A673 (cell line): ENCODE results near the gene AMBN. TPM values are rescaled to one million over a fixed set of nuclear protein-coding genes. Genes with fewer than 3 reads are reported as not detected.

Experiments
- BruUV-seq: library from RNA; stranded (reverse); fragments of 400-500 nt; replicated peaks from 2 replicates; lab custom pipeline; 2021; lab: Mats Ljungman, UMichigan
- CTCF ChIA-PET: fragments of 300-600 bp; sonication (Branson Sonifier 250); formaldehyde crosslinking; loops from one replicate; lab custom pipeline; 2022; ENCODE audit warnings: antibody characterized with exemption; lab: Charles Lee
- POLR2A ChIA-PET: fragments of 300-600 bp; sonication (Branson Sonifier 250); formaldehyde crosslinking; loops from one replicate; lab custom pipeline; 2022; ENCODE audit warnings: antibody characterized with exemption; ENCODE audit not compliant: low non-redundant PET; lab: Charles Lee
- DNase-seq: peaks from one replicate; pipeline ENCODE4 v3.0.0-alpha.2; 2015; ENCODE audit warnings: low spot score
- H3K27ac ChIP-seq: fragments of 200-600 bp; sonication (generic); 2 replicates; pipeline ENCODE4 v1.5.1; 2016; ENCODE audit warnings: mixed run types, low read depth, mild to moderate bottlenecking, mixed read lengths, antibody characterized with exemption, low read length; ENCODE audit not compliant: poor library complexity, severe bottlenecking
- H3K27me3 ChIP-seq: fragments of 200-600 bp; sonication (generic); replicated peaks from 2 replicates; pipeline ENCODE4 v1.6.1; 2017; ENCODE audit warnings: mixed run types, low read depth, mild to moderate bottlenecking, mixed read lengths, antibody characterized with exemption, low read length; ENCODE audit not compliant: insufficient read depth, poor library complexity
- H3K36me3 ChIP-seq: fragments of 200-600 bp; sonication (generic); 2 replicates; pipeline ENCODE4 v1.6.1; 2016; ENCODE audit warnings: mixed run types, mild to moderate bottlenecking, mixed read lengths, antibody characterized with exemption, low read length; ENCODE audit not compliant: insufficient read depth, poor library complexity, severe bottlenecking
- H3K4me1 ChIP-seq: fragments of 200-600 bp; sonication (generic); 2 replicates; pipeline ENCODE4 v1.6.1; 2017; ENCODE audit warnings: mixed run types, mild to moderate bottlenecking, mixed read lengths, antibody characterized with exemption, low read length; ENCODE audit not compliant: insufficient read depth, poor library complexity, severe bottlenecking
- H3K4me3 ChIP-seq: fragments of 200-600 bp; sonication (generic); 2 replicates; pipeline ENCODE4 v1.5.1; 2016; ENCODE audit warnings: low read depth, mixed run types, mild to moderate bottlenecking, mixed read lengths, low read length; ENCODE audit not compliant: poor library complexity, severe bottlenecking
- H3K9me3 ChIP-seq: fragments of 200-600 bp; sonication (generic); 2 replicates; pipeline ENCODE4 v1.6.1; 2016; ENCODE audit warnings: mixed run types, low read depth, mild to moderate bottlenecking, mixed read lengths, antibody characterized with exemption, low read length; ENCODE audit not compliant: poor library complexity, severe bottlenecking
- CTCF ChIP-seq: fragments of 300-800, 200-600 bp; sonication (generic); conservative IDR thresholded peaks from 2 replicates; pipeline ENCODE4 v1.5.1; 2017; ENCODE audit warnings: low read depth, mild to moderate bottlenecking, antibody characterized with exemption, low read length, moderate library complexity, mixed read lengths
- EZH2 ChIP-seq: fragments of 200-600 bp; sonication (generic); IDR thresholded peaks from 2 replicates; pipeline ENCODE4 v1.6.1; 2017; ENCODE audit warnings: borderline replicate concordance, low read depth, mild to moderate bottlenecking, mixed read lengths, antibody characterized with exemption, low read length; ENCODE audit not compliant: poor library complexity, severe bottlenecking
- intact Hi-C: fragments of 100-400 bp; cut with micrococcal nuclease; formaldehyde crosslinking; loops from one replicate; pipeline ENCODE4 v1.10.0; 2022; ENCODE audit not compliant: unreplicated experiment
- total RNA-seq: library from RNA; stranded (reverse); gene quantifications from 2 replicates; pipeline ENCODE4 v1.2.3, GENCODE V29; 2021

AMBN gene
- total RNA-seq, 1 experiment from 2014 or later: 2.1 TPM

DNA sequence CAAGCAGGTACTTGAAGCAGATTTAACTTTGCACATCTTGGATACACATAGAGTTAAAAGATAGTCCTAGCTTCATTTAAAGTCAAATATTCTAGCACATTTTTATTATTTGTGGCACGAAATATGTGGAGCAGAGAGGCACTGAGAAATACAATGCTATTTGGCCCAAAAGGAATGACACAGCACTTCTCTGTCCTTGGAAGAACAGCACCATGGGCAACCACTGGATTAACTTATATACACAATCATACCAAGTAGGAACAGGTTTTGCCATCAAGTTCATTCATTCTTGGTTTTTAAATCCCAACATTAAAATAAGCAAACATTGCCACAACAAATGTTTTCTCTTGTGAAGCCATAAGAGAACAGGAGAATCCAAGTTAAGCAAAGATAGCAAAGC, 35.6 kb downstream of the AMBN start:
- CTCF ChIA-PET: no interaction called here
- intact Hi-C loops: no loop called here

GRCh38 chr4:70628444-70628843, 36.4 kb downstream of the AMBN start, which contains the start of gene ENAM:
Gene ENAM, plus strand, starts transcription at chr4:70628744. Its CDS starts 757 bp downstream, at chr4:70629501.
- no peak for DNase-seq
- Histone ChIP-seq H3K4me3 (no peak within 1 kb of the TSS), H3K36me3 (no peaks in the 10 kb centered on the region), H3K4me1 (no peaks in the 10 kb centered on the region), H3K27ac (no peak within 1 kb of the TSS), H3K27me3 (no peaks in the 10 kb centered on the region), H3K9me3 (no peaks in the 10 kb centered on the region)
- intact Hi-C loops: no loop called here
- CTCF ChIA-PET: no interaction called here
- POLR2A ChIA-PET: no interaction called here
- BruUV-seq: no TSS peak
- no peak for TF ChIP-seq EZH2
- TF ChIP-seq CTCF: no peak

More for the DNA sequence above, 35.6 kb downstream of the AMBN start:
- no peaks in the 10 kb centered on the region for H3K27me3 ChIP-seq
- POLR2A ChIA-PET: no interaction called here
- no peaks in the 10 kb centered on the region for H3K36me3 ChIP-seq
- H3K4me3 ChIP-seq: no peak overlapping the region
- TF ChIP-seq CTCF: no peak
- TF ChIP-seq EZH2: no peak
- H3K27ac ChIP-seq: no peak overlapping the region
- no TSS peak for BruUV-seq
- no peaks in the 10 kb centered on the region for H3K9me3 ChIP-seq
- DNase-seq: no peak
- H3K4me1 ChIP-seq: no peaks in the 10 kb centered on the region

- H3K4me1 ChIP-seq: no peaks in the 10 kb centered on the region
- H3K4me3 ChIP-seq: no peak overlapping the region
- H3K36me3 ChIP-seq: no peaks in the 10 kb centered on the region
- no peak for TF ChIP-seq CTCF
- TF ChIP-seq EZH2: no peak
- H3K27ac ChIP-seq: no peak overlapping the region
- intact Hi-C loops: no loop called here
- no peak for DNase-seq
- no peaks in the 10 kb centered on the region for H3K9me3 ChIP-seq
- CTCF ChIA-PET: no interaction called here
- H3K27me3 ChIP-seq: no peaks in the 10 kb centered on the region
- BruUV-seq: no TSS peak
- POLR2A ChIA-PET: interaction anchor here (0.6 kb wide), 1 partner anchor 399 kb away, joined by 6 read pairs; no protein-coding TSS in a partner anchor
These were observed 37.5 kb downstream of the AMBN start for GRCh38 chr4:70629469-70630090.
